K562 (cell line): ENCODE results near the gene NPDC1. TPM values are rescaled to one million over a fixed set of nuclear protein-coding genes. Genes with fewer than 3 reads are reported as not detected.

Source experiments
- CCNT2 ChIP-seq: IDR thresholded peaks from 2 replicates; pipeline ENCODE4 v1.6.1; 2011; ENCODE audit warnings: borderline replicate concordance, low read depth, mild to moderate bottlenecking, moderate library complexity, mixed read lengths, low read length; ENCODE audit not compliant: insufficient read length; ENCODE audit errors: extremely low read depth
- DNMT1 ChIP-seq: fragments of 450-650 bp; IDR thresholded peaks from 2 replicates; pipeline ENCODE4 v1.6.1; 2016; ENCODE audit warnings: antibody characterized with exemption, mild to moderate bottlenecking
- ESRRB ChIP-seq: fragments of 250-450 bp; sonication (Bioruptor Pico); IDR thresholded peaks from 2 replicates; pipeline ENCODE4 v1.5.0; 2020; ENCODE audit warnings: mild to moderate bottlenecking, moderate library complexity, borderline replicate concordance
- NELFE ChIP-seq: IDR thresholded peaks from 2 replicates; pipeline ENCODE4 v1.6.1; 2011; ENCODE audit warnings: mild to moderate bottlenecking; ENCODE audit not compliant: insufficient read depth, insufficient read length
- NEUROD1 ChIP-seq: fragments of 150-350 bp; IDR thresholded peaks from 2 replicates; pipeline ENCODE4 v1.6.1; 2014; ENCODE audit warnings: borderline replicate concordance, low read length, low read depth; ENCODE audit not compliant: partially characterized antibody
- NR0B1 ChIP-seq: fragments of 450-650 bp; IDR thresholded peaks from one replicate; pipeline ENCODE4 v1.6.1; 2018; ENCODE audit warnings: mild to moderate bottlenecking, moderate library complexity; ENCODE audit not compliant: partially characterized antibody
- RBM39 ChIP-seq: fragments of 200-400 bp; formaldehyde crosslinking; optimal IDR thresholded peaks from 2 replicates; pipeline ENCODE3; 2018; ENCODE audit warnings: low read depth, low read length
- TAF15 ChIP-seq: fragments of 200-400 bp; formaldehyde crosslinking; IDR thresholded peaks from 2 replicates; pipeline ENCODE4 v1.6.1; 2017; ENCODE audit warnings: mild to moderate bottlenecking, low read depth, low read length, moderate library complexity
- TBP ChIP-seq: optimal IDR thresholded peaks from 2 replicates; pipeline ENCODE3; 2011; ENCODE audit warnings: low read depth, low read length, improper control_type of control experiment
- polyA plus RNA-seq, 8 experiments: library from polyadenylated mRNA; depleted of rRNA in 4 of 8; stranded (reverse) in 5 of 8; unstranded in 3 of 8; fragments of >200 nt; fragmentation: Nextera tagmentation in 2 of 8; fragmentation: Illumina TruSeq in 1 of 8; extraction: Ambion mirVana in 2 of 8; extraction: Trizol in 1 of 8; gene quantifications; 2 replicates each; pipeline versions ENCODE4 v1.2.1 to v1.2.3, GENCODE V29; 2011 to 2014; ENCODE audit warnings: inconsistent platforms in 1 of 8, missing spikeins in 1 of 8
- total RNA-seq, 7 experiments: library from RNA; depleted of rRNA in 6 of 7; stranded (reverse); fragments of >200 nt in 6 of 7; fragmentation: Illumina TruSeq in 2 of 7; extraction: Trizol in 2 of 7; gene quantifications; 2 replicates each; pipeline versions ENCODE4 v1.2.1 to v1.2.3, GENCODE V29; 2011 to 2021; ENCODE audit warnings: low replicate concordance in 1 of 7
- TF ChIP-seq, protein P1 (sequence below): fragments of 450-650 bp; IDR thresholded peaks from 2 replicates; pipeline ENCODE4 v1.6.1; 2016; ENCODE audit warnings: mild to moderate bottlenecking, moderate library complexity
- TF ChIP-seq, protein P2 (sequence below), 2 experiments: fragments of 250-450 bp in 1 of 2; fragments of 450-650 bp in 1 of 2; sonication (Bioruptor Pico) in 1 of 2; IDR thresholded peaks; 2 replicates each; pipeline versions ENCODE4 v1.6.1 to v1.8.0; 2016 to 2021; ENCODE audit warnings: mild to moderate bottlenecking in 2 of 2, moderate library complexity in 2 of 2, missing compliant biosample characterization in 1 of 2, missing genetic modification characterization in 1 of 2

The NPDC1 gene
- total and polyA plus RNA-seq, 9 of the 15 experiments (the other 6 are each of a cell fraction or from before 2014, with no cell fraction given) = 0.06 to 2.1 (median 0.53) TPM; not detected in 3

- TF ChIP-seq, protein P1, sequence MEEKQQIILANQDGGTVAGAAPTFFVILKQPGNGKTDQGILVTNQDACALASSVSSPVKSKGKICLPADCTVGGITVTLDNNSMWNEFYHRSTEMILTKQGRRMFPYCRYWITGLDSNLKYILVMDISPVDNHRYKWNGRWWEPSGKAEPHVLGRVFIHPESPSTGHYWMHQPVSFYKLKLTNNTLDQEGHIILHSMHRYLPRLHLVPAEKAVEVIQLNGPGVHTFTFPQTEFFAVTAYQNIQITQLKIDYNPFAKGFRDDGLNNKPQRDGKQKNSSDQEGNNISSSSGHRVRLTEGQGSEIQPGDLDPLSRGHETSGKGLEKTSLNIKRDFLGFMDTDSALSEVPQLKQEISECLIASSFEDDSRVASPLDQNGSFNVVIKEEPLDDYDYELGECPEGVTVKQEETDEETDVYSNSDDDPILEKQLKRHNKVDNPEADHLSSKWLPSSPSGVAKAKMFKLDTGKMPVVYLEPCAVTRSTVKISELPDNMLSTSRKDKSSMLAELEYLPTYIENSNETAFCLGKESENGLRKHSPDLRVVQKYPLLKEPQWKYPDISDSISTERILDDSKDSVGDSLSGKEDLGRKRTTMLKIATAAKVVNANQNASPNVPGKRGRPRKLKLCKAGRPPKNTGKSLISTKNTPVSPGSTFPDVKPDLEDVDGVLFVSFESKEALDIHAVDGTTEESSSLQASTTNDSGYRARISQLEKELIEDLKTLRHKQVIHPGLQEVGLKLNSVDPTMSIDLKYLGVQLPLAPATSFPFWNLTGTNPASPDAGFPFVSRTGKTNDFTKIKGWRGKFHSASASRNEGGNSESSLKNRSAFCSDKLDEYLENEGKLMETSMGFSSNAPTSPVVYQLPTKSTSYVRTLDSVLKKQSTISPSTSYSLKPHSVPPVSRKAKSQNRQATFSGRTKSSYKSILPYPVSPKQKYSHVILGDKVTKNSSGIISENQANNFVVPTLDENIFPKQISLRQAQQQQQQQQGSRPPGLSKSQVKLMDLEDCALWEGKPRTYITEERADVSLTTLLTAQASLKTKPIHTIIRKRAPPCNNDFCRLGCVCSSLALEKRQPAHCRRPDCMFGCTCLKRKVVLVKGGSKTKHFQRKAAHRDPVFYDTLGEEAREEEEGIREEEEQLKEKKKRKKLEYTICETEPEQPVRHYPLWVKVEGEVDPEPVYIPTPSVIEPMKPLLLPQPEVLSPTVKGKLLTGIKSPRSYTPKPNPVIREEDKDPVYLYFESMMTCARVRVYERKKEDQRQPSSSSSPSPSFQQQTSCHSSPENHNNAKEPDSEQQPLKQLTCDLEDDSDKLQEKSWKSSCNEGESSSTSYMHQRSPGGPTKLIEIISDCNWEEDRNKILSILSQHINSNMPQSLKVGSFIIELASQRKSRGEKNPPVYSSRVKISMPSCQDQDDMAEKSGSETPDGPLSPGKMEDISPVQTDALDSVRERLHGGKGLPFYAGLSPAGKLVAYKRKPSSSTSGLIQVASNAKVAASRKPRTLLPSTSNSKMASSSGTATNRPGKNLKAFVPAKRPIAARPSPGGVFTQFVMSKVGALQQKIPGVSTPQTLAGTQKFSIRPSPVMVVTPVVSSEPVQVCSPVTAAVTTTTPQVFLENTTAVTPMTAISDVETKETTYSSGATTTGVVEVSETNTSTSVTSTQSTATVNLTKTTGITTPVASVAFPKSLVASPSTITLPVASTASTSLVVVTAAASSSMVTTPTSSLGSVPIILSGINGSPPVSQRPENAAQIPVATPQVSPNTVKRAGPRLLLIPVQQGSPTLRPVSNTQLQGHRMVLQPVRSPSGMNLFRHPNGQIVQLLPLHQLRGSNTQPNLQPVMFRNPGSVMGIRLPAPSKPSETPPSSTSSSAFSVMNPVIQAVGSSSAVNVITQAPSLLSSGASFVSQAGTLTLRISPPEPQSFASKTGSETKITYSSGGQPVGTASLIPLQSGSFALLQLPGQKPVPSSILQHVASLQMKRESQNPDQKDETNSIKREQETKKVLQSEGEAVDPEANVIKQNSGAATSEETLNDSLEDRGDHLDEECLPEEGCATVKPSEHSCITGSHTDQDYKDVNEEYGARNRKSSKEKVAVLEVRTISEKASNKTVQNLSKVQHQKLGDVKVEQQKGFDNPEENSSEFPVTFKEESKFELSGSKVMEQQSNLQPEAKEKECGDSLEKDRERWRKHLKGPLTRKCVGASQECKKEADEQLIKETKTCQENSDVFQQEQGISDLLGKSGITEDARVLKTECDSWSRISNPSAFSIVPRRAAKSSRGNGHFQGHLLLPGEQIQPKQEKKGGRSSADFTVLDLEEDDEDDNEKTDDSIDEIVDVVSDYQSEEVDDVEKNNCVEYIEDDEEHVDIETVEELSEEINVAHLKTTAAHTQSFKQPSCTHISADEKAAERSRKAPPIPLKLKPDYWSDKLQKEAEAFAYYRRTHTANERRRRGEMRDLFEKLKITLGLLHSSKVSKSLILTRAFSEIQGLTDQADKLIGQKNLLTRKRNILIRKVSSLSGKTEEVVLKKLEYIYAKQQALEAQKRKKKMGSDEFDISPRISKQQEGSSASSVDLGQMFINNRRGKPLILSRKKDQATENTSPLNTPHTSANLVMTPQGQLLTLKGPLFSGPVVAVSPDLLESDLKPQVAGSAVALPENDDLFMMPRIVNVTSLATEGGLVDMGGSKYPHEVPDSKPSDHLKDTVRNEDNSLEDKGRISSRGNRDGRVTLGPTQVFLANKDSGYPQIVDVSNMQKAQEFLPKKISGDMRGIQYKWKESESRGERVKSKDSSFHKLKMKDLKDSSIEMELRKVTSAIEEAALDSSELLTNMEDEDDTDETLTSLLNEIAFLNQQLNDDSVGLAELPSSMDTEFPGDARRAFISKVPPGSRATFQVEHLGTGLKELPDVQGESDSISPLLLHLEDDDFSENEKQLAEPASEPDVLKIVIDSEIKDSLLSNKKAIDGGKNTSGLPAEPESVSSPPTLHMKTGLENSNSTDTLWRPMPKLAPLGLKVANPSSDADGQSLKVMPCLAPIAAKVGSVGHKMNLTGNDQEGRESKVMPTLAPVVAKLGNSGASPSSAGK = no peak
- TF ChIP-seq NELFE (no peak), TBP (peak; percentile 17), ESRRB (CRISPR knock-in tag) (no peak), NEUROD1 (no peak), NR0B1 (no peak), TAF15 (no peak), CCNT2 (no peak), DNMT1 (no peak), RBM39 (peak; percentile 84)
- TF ChIP-seq, protein P2, sequence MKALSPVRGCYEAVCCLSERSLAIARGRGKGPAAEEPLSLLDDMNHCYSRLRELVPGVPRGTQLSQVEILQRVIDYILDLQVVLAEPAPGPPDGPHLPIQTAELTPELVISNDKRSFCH (CRISPR knock-in tag; IDR thresholded peaks at IDR 0.05) = no peak
- TF ChIP-seq, protein P2 (tag; IDR thresholded peaks at IDR 0.05) = no peak
Measured at GRCh38 chr9:137029058-137029936, 16.7 kb downstream of the NPDC1 start (continued).
